Stimulated activated effector memory CD8-positive, alpha-beta T cell treated with anti-CD3 and anti-CD28 coated beads, Interleukin-12 subunit alpha, Interleukin-12 subunit beta, amount 100 ng/mL, for 72 hours (primary cell): ENCODE measurements around the gene AKR1C3.
"Not testable (repeated sequence)": the region's sequence is repeated elsewhere in the genome, so short reads cannot be mapped to it uniquely, and the experiment has no call there.

ENCODE experiments used
- ATAC-seq: fragments of 150-1000 bp; cut with Tn5 transposase; 2 replicates; pipeline ENCODE4 v1.10.0; 2021
- DNase-seq, 2 donors: peaks; one replicate each; pipeline ENCODE4 v3.0.0; 2021 to 2022; ENCODE audit warnings: low spot score in 2 of 2
- H3K27ac Mint-ChIP-seq: one replicate; pipeline ENCODE4 v1.8.0; 2022; ENCODE audit warnings: mild to moderate bottlenecking, mixed read lengths
- H3K36me3 Mint-ChIP-seq: one replicate; pipeline ENCODE4 v1.8.0; 2022; ENCODE audit warnings: mild to moderate bottlenecking, mixed read lengths
- H3K4me1 Mint-ChIP-seq: one replicate; pipeline ENCODE4 v1.8.0; 2022; ENCODE audit warnings: mixed read lengths
- H3K4me3 Mint-ChIP-seq: one replicate; pipeline ENCODE4 v1.8.0; 2022; ENCODE audit warnings: mild to moderate bottlenecking, mixed read lengths
- H3K9me3 Mint-ChIP-seq: one replicate; pipeline ENCODE4 v1.8.0; 2022; ENCODE audit warnings: mixed read lengths

Gene AKR1C3

DNA sequence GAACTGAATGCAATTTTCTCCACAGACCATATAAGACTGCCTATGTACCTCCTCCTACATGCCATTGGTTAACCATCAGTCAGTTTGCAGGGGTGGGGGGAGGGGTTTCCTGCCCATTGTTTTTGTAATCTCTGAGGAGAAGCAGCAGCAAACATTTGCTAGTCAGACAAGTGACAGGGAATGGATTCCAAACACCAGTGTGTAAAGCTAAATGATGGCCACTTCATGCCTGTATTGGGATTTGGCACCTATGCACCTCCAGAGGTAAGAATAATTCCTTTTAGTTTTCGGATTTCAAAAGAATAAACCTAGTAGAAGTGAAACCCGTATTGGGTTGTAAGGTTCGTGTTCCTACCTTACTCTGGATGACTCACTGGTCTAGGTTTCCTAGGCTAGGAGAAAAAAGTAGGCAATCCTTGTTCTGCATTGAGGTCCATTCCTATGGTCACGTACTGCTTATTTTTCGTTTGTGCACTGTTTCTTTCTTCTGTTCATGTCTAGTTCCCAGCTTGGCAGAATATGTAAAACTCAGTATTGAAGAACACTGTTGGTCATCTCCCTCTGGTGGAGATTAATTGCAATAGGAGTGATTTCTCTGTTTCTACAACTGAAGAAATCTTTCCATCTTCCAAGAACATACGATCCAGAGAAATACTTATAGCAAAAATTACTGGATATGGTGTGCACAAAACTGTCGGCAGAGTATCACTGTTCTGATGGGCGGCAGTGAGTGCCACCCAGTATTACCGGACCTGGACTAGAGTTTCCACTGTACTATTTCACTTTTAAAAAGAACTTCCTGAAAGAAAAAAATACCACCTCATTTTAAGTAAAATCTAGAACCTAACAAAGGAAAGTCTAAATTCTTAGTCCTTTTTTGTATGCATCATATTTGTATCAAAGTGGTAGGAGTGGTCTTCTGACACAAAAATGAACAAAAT lies at the start of gene AKR1C3:
TSS of gene AKR1C3 (plus strand) at position 150 of the 941 bp plus-strand sequence. CDS start at position 181, 31 bp downstream.
- Mint-ChIP-seq H3K4me3 (peak within 1 kb of the TSS; percentile 13), H3K4me1 (no peaks in the 10 kb centered on the region), H3K36me3 (no peaks in the 10 kb centered on the region), H3K27ac (no peak within 1 kb of the TSS), H3K9me3 (peaks cover 3% of the 10 kb centered on the region)
- ATAC-seq (no peak), DNase-seq (no peak)

GRCh38 chr10:5045095-5045494 lies 49.1 kb upstream of the AKR1C3 start:
- ATAC-seq: no peak
- no peak overlapping the region for H3K4me3 Mint-ChIP-seq
- no peaks in the 10 kb centered on the region for H3K9me3 Mint-ChIP-seq
- H3K4me1 Mint-ChIP-seq: no peaks in the 10 kb centered on the region
- H3K27ac Mint-ChIP-seq: no peak overlapping the region
- H3K36me3 Mint-ChIP-seq: no peaks in the 10 kb centered on the region
- no peak for DNase-seq

- Mint-ChIP-seq H3K4me3 (no peak overlapping the region), H3K9me3 (no peaks in the 10 kb centered on the region), H3K27ac (no peak overlapping the region), H3K36me3 (no peaks in the 10 kb centered on the region), H3K4me1 (no peaks in the 10 kb centered on the region)
- DNase-seq: no peak
- ATAC-seq: no peak
These were observed 47.8 kb upstream of the AKR1C3 start for GRCh38 chr10:5046410-5046809.

DNA sequence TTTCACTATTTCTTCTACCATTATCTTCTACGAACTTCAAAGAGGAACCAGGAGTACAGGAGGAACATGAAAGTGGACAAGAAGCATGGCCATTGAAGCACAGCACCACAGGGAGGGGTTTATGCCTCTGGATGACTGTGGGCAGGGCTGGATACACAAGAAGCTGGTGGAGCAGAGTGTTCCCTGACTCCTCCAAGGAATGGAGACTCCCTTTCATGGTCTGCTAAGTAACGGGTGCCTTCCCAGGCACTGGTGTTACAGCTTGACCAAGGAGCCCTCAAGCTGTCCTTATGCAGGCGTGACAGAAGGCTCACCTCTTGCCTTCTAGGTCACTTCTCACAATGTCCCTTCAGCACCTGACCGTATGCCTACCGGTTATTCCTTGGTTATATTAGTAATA lies 47.2 kb upstream of the AKR1C3 start:
- not testable (repeated sequence) for ATAC-seq, H3K36me3 Mint-ChIP-seq, H3K9me3 Mint-ChIP-seq, H3K27ac Mint-ChIP-seq, H3K4me1 Mint-ChIP-seq, H3K4me3 Mint-ChIP-seq, DNase-seq

- no peaks in the 10 kb centered on the region for H3K36me3 Mint-ChIP-seq
- H3K9me3 Mint-ChIP-seq: no peaks in the 10 kb centered on the region
- H3K27ac Mint-ChIP-seq: no peak overlapping the region
- ATAC-seq (peak; percentile 34), DNase-seq (no peak)
- H3K4me1 Mint-ChIP-seq: no peaks in the 10 kb centered on the region
- H3K4me3 Mint-ChIP-seq: no peak overlapping the region
These were observed 46.1 kb upstream of the AKR1C3 start for GRCh38 chr10:5047912-5048628.

- H3K4me3 Mint-ChIP-seq, DNase-seq, H3K9me3 Mint-ChIP-seq, H3K4me1 Mint-ChIP-seq, ATAC-seq, H3K36me3 Mint-ChIP-seq, H3K27ac Mint-ChIP-seq: not testable (repeated sequence)
These were observed 41.2 kb upstream of the AKR1C3 start for GRCh38 chr10:5052951-5053500.

DNA sequence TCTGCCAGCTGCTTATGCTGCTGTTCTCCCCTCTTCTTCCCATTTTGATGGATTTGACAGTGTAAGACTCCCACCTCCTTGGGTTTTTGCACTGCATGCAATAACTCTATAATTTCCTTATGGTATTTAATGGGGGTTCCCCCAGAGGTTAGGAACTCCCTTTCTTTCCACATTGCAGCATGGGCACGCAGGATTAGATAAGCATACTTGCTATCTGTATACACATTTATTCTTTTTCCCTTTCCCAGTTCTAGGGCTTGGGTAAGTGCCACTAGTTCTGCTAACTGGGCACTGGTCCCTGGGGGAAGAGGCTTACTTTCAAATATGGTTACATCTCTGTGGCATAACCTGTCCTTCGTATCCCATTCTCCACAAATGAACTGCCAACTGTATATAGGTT lies 39.4 kb upstream of the AKR1C3 start:
- not testable (repeated sequence) for H3K36me3 Mint-ChIP-seq, DNase-seq, H3K9me3 Mint-ChIP-seq, H3K4me1 Mint-ChIP-seq, H3K27ac Mint-ChIP-seq, ATAC-seq, H3K4me3 Mint-ChIP-seq

DNA sequence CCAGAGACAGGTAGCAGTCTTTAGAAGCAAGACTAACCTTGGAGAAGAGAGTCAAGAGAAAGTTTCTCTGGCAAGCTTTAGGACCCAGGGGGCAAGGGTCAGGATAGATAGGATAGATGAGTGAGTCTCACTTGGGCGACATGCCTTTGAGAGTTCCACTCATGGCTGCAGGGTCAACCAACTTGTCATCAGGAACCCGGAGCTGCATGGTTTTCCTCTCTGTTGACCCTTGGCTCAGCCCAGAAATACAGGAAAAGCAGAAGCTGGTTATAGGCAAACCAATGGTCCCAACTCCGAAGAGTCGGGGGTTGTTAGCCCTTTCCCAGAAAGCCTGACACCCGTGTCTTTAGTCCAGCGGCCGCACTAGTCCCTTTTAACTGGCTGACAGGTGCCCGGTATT lies 34.9 kb upstream of the AKR1C3 start:
- not testable (repeated sequence) for H3K27ac Mint-ChIP-seq, ATAC-seq, H3K4me1 Mint-ChIP-seq, H3K9me3 Mint-ChIP-seq, H3K36me3 Mint-ChIP-seq, DNase-seq, H3K4me3 Mint-ChIP-seq

DNA sequence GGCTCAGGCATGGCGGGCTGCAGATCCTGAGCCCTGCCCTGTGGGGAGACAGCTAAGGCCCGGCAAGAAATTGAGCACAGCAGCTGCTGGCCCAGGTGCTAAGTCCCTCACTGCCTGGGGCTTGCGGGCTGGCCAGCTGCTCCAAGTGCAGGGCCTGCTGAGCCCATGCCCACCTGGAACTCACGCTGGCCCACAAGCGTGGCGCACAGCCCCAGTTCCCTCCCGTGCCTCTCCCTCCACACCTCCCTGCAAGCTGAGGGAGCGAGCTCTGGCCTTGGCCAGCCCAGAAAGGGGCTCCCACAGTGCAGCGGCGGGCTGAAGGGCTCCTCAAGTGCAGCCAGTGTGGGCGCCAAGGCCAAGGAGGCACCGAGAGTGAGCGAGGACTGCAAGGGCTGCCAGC lies 33.4 kb upstream of the AKR1C3 start:
- H3K4me1 Mint-ChIP-seq, H3K4me3 Mint-ChIP-seq, H3K27ac Mint-ChIP-seq, DNase-seq, ATAC-seq, H3K9me3 Mint-ChIP-seq, H3K36me3 Mint-ChIP-seq: not testable (repeated sequence)

- no peaks in the 10 kb centered on the region for H3K9me3 Mint-ChIP-seq
- DNase-seq (no peak), ATAC-seq (no peak)
- H3K4me1 Mint-ChIP-seq: no peaks in the 10 kb centered on the region
- no peak overlapping the region for H3K27ac Mint-ChIP-seq
- H3K36me3 Mint-ChIP-seq: no peaks in the 10 kb centered on the region
- H3K4me3 Mint-ChIP-seq: no peak overlapping the region
These were observed 29.6 kb upstream of the AKR1C3 start for GRCh38 chr10:5064656-5065055.

DNA sequence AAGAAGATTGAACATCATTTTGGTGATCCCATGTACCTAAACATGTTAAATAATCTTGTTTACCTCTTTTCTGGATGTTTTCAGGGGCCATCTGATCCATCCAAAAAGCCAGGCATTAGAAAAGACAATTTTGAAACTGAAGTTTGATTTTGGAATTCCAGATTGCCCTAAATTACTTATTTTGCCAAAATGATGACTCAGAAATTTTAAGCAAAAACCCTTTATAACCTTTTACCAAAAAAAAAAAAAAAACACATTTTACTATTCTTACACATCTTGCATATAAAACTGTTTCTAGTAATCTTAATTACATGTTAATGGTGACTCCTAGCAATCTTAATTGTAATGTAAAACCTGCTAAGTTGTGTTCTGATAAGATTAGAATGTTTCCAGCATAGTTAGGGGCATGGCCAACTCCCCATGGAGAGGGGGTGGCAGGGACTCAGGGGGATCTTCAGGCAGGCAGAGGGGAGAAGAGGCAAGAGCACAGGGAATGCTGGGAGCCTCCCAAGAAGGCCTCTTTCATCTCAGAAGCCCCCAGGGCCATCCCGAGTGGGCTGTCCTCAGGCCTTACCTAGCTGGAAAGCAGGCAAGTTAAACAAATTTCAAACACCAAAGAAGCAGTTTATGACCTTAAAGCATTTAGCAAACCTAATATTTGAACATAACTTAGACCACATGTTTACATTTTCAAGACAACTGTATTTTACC lies 25.8 kb upstream of the AKR1C3 start:
- Mint-ChIP-seq H3K36me3 (no peaks in the 10 kb centered on the region), H3K4me3 (no peak overlapping the region), H3K4me1 (no peaks in the 10 kb centered on the region), H3K9me3 (no peaks in the 10 kb centered on the region), H3K27ac (no peak overlapping the region)
- DNase-seq (no peak), ATAC-seq (no peak)

DNA sequence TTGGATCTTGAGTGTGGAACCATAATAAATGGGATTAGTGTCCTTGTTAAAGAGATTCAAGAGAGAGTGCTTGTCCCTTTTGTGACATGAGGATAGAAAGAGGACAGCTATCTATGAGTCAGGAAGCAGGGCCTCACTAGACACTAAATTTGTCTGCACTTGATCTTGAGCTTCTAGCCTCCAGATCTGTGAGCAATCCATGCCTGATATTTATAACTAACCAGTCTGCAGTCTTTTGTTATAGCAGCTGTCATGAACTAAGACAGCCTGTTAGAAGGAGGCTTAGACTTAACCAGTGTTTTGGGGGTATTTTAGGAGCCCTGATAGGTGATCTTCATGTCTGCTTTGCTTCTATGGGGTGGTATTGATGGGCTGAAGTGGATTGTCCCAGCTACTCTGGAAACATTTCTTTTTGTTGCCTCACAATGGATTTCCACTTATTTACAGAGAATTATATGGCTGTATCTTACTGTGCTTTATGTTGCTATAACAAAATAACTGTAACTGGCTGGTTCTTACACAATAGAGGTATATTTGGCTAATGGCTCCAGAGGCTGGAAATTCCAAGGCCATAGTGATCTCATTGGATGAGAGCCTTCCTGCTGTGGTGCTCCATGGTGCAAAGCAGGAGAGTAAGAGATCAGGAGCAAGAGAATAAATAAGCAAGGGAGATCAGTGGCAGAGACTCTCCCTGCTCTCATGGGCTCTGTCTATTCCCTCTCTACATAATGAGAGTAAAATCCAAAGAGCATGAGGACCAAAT lies 23.4 kb upstream of the AKR1C3 start:
- H3K4me1 Mint-ChIP-seq: no peaks in the 10 kb centered on the region
- H3K9me3 Mint-ChIP-seq: no peaks in the 10 kb centered on the region
- DNase-seq (no peak), ATAC-seq (no peak)
- H3K4me3 Mint-ChIP-seq: no peak overlapping the region
- no peaks in the 10 kb centered on the region for H3K36me3 Mint-ChIP-seq
- H3K27ac Mint-ChIP-seq: no peak overlapping the region

- no peaks in the 10 kb centered on the region for H3K9me3 Mint-ChIP-seq
- no peak overlapping the region for H3K27ac Mint-ChIP-seq
- DNase-seq (no peak), ATAC-seq (no peak)
- no peaks in the 10 kb centered on the region for H3K4me1 Mint-ChIP-seq
- H3K36me3 Mint-ChIP-seq: no peaks in the 10 kb centered on the region
- no peak overlapping the region for H3K4me3 Mint-ChIP-seq
These were observed 22.6 kb upstream of the AKR1C3 start for GRCh38 chr10:5071411-5072198.

GRCh38 chr10:5073659-5074058 lies 20.6 kb upstream of the AKR1C3 start:
- no peak for DNase-seq
- Mint-ChIP-seq H3K27ac (no peak overlapping the region), H3K4me1 (no peaks in the 10 kb centered on the region), H3K36me3 (no peaks in the 10 kb centered on the region), H3K4me3 (no peak overlapping the region), H3K9me3 (no peaks in the 10 kb centered on the region)
- ATAC-seq: no peak
